Measurements from ENCODE around the gene RUNX1. TPM values are rescaled to one million over a fixed set of nuclear protein-coding genes. Genes with fewer than 3 reads are reported as not detected.

The RUNX1 gene
- polyA plus RNA-seq, 3 donors = 6.2 to 49.7 (median 8.7) TPM

- 36% methylated on average over 6 of the region's 12 CpGs for WGBS (ENCODE audit: insufficient coverage)
- Histone ChIP-seq H4K20me1 (ENCODE audit: insufficient read depth, low read length) (peaks cover 84% of the 10 kb centered on the region), H3K27me3 (ENCODE audit: control insufficient read depth in 2 of 2, insufficient read depth in 2 of 2, low read length in 2 of 2) (no peaks in the 10 kb centered on the region), H3K9me3 (replicated peaks in 1 of 2; ENCODE audit: control insufficient read depth in 1 of 2, insufficient read depth in 1 of 2, low read length in 2 of 2) (no peaks in the 10 kb centered on the region), H3K4me2 (replicated peaks; ENCODE audit: extremely low read depth, low read length, poor library complexity, severe bottlenecking) (peak overlapping the region; percentile 72), H3K4me1 (ENCODE audit: control insufficient read depth in 1 of 2, insufficient read depth in 2 of 2, low read length in 2 of 2) (peaks cover 53 to 58% of the 10 kb centered on the region in 2 donors), H3K79me2 (ENCODE audit: insufficient read depth, low read length) (peaks cover 88% of the 10 kb centered on the region), H3K9ac (ENCODE audit: insufficient read depth, low read length, poor library complexity, severe bottlenecking) (peak overlapping the region; percentile 70), H3K4me3 (replicated peaks in 1 of 3; ENCODE audit: low read depth in 2 of 3, low read length in 3 of 3) (peak overlapping the region in 1 of 3 experiments; percentile 68), H2AFZ (ENCODE audit: insufficient read depth, low read depth, low read length, poor library complexity, severe bottlenecking) (no peak overlapping the region), H3K36me3 (replicated peaks in 1 of 2; ENCODE audit: control insufficient read depth in 1 of 2, insufficient read depth in 2 of 2, low read length in 2 of 2) (peaks cover 0 to 31% of the 10 kb centered on the region in 2 donors), H3K27ac (ENCODE audit: low read depth in 1 of 2, low read length in 2 of 2) (peak overlapping the region in 1 of 2 donors; percentile 93)
- H3K27me3 Mint-ChIP-seq (ENCODE audit: low read depth in 3 of 3) = peaks cover 0 to 2% (median 0%) of the 10 kb centered on the region in 3 donors
- peak overlapping the region; percentile 58 to 97 for H3K4me3 Mint-ChIP-seq
- peaks cover 74% of the 10 kb centered on the region for H3K4me1 Mint-ChIP-seq
- H3K36me3 Mint-ChIP-seq = peaks cover 27 to 43% of the 10 kb centered on the region in 2 donors
- H3K27ac Mint-ChIP-seq = peak overlapping the region; percentile 87 to 98 (median 97)
- DNase-seq = peak; percentile 36 to 78 (median 65)
- intact Hi-C loops (cut with micrococcal nuclease) = loop anchor here (1.0 to 5.0 kb wide), 4 partner anchors 22 to 133 kb away; no protein-coding TSS in a partner anchor
- TF ChIP-seq CTCF (IDR thresholded peaks at IDR 0.05) = no peak
- no peaks in the 10 kb centered on the region for H3K9me3 Mint-ChIP-seq
These were observed 23.6 kb downstream of the RUNX1 start for GRCh38 chr21:35025206-35026152.

DNA sequence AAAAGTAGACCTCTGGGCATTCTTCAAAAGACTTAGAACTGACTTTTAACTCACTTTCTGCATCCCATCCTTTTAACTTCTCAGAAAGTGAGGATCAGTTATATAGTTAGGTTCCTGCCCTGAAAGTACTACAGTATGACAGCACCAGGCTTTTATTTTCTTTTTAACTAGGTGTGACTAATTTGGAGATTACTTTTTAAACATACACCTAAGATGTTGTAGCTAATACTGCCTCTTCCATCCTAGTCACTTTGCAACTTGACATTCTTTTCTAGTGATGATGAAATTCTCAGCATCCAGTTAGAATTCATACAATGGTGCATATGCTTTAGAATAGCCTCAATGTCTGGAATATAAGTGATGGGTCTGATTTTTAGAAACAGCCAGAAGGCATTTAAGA is 24.6 kb downstream of the RUNX1 start:
- Histone ChIP-seq H3K9ac (ENCODE audit: insufficient read depth, low read length, poor library complexity, severe bottlenecking) (no peak overlapping the region), H2AFZ (ENCODE audit: insufficient read depth, low read depth, low read length, poor library complexity, severe bottlenecking) (no peak overlapping the region), H3K36me3 (replicated peaks in 1 of 2; ENCODE audit: control insufficient read depth in 1 of 2, insufficient read depth in 2 of 2, low read length in 2 of 2) (peaks cover 0 to 28% of the 10 kb centered on the region in 2 donors), H3K79me2 (ENCODE audit: insufficient read depth, low read length) (peaks cover 88% of the 10 kb centered on the region), H3K27ac (ENCODE audit: low read depth in 1 of 2, low read length in 2 of 2) (peak overlapping the region in 1 of 2 donors; percentile 93), H3K9me3 (replicated peaks in 1 of 2; ENCODE audit: control insufficient read depth in 1 of 2, insufficient read depth in 1 of 2, low read length in 2 of 2) (no peaks in the 10 kb centered on the region), H3K4me1 (ENCODE audit: control insufficient read depth in 1 of 2, insufficient read depth in 2 of 2, low read length in 2 of 2) (peaks cover 54 to 58% of the 10 kb centered on the region in 2 donors), H4K20me1 (ENCODE audit: insufficient read depth, low read length) (peaks cover 89% of the 10 kb centered on the region), H3K4me2 (replicated peaks; ENCODE audit: extremely low read depth, low read length, poor library complexity, severe bottlenecking) (no peak overlapping the region), H3K4me3 (replicated peaks in 1 of 3; ENCODE audit: low read depth in 2 of 3, low read length in 3 of 3) (no peak overlapping the region), H3K27me3 (ENCODE audit: control insufficient read depth in 2 of 2, insufficient read depth in 2 of 2, low read length in 2 of 2) (no peaks in the 10 kb centered on the region)
- Mint-ChIP-seq H3K4me1 (peaks cover 73% of the 10 kb centered on the region), H3K27ac (peak overlapping the region in 2 of 7 donors; percentile 46 to 69), H3K9me3 (no peaks in the 10 kb centered on the region), H3K36me3 (peaks cover 28 to 41% of the 10 kb centered on the region in 2 donors), H3K4me3 (no peak overlapping the region), H3K27me3 (ENCODE audit: low read depth in 3 of 3) (peaks cover 0 to 2% (median 0%) of the 10 kb centered on the region in 3 donors)
- DNase-seq = no peak
- intact Hi-C loops (cut with micrococcal nuclease) = no loop called here
- TF ChIP-seq CTCF (IDR thresholded peaks at IDR 0.05) = no peak
